Uterus (tissue), 2 donors: ENCODE results near the gene CHST3.

ENCODE experiments used
- POLR2A ChIP-seq, 2 donors: fragments of 450-650 bp; IDR thresholded peaks; one replicate each; pipeline ENCODE4 v1.6.1; 2016; ENCODE audit warnings: antibody characterized with exemption in 2 of 2, mild to moderate bottlenecking in 1 of 2, moderate library complexity in 1 of 2
- TF ChIP-seq, protein P1 (sequence below), 4 experiments: fragments of 200-600 bp in 2 of 4; fragments of 450-650 bp in 2 of 4; sonication (generic) in 2 of 4; IDR thresholded peaks; one replicate each; pipeline ENCODE4 v1.5.1; 2016 to 2019; ENCODE audit warnings: antibody characterized with exemption in 4 of 4, mild to moderate bottlenecking in 2 of 4, moderate library complexity in 1 of 4

DNA sequence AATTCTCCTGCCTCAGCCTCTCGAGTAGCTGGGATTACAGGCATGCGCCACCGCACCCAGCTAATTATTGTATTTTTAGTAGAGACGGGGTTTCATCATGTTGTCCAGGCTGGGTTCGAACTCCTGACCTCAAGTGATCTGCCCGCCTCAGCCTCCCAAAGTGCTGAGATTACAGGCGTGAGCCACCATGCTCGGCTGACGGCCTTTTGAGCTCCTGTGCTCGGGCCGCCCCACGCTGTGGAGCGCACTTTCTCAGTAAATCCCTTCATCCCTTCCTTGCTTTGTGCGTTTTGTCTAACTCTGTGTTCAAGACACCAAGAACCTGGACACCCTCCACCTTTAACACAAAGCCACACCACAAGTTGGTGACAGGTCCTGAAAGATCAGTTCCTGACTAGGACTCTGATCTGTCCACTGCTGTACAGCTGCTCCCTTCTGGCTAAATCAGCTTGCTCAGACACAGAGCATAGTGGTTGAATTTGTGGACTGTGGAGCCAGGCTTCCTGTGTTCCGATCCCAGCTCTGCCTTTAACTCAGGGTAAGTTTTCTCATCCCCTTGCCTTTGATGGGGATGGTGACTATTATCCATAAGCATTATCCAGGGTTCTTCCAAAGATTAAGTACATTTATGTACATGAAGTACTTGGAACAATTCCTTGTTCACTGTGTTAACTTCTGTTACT lies 20.1 kb downstream of the CHST3 start:
- TF ChIP-seq POLR2A (IDR thresholded peaks at IDR 0.05) = no peak
- TF ChIP-seq, protein P1, sequence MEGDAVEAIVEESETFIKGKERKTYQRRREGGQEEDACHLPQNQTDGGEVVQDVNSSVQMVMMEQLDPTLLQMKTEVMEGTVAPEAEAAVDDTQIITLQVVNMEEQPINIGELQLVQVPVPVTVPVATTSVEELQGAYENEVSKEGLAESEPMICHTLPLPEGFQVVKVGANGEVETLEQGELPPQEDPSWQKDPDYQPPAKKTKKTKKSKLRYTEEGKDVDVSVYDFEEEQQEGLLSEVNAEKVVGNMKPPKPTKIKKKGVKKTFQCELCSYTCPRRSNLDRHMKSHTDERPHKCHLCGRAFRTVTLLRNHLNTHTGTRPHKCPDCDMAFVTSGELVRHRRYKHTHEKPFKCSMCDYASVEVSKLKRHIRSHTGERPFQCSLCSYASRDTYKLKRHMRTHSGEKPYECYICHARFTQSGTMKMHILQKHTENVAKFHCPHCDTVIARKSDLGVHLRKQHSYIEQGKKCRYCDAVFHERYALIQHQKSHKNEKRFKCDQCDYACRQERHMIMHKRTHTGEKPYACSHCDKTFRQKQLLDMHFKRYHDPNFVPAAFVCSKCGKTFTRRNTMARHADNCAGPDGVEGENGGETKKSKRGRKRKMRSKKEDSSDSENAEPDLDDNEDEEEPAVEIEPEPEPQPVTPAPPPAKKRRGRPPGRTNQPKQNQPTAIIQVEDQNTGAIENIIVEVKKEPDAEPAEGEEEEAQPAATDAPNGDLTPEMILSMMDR (IDR thresholded peaks at IDR 0.05) = no peak
